Stomach (tissue), 9 donors: ENCODE results near the gene AIP. TPM values are rescaled to one million over a fixed set of nuclear protein-coding genes. Genes with fewer than 3 reads are reported as not detected.

Experiments used
- DNase-seq, 2 donors: peaks; one replicate each; pipeline versions ENCODE4 v3.0.0 to v3.0.0-alpha.2; 2013 to 2019
- H3K27ac ChIP-seq, 5 donors: fragments of 200-600 bp in 4 of 5; sonication (generic) in 4 of 5; one replicate each; pipeline ENCODE4 v1.5.1; 2013 to 2019; ENCODE audit warnings: mild to moderate bottlenecking in 1 of 5, moderate library complexity in 1 of 5
- H3K27me3 ChIP-seq, 3 donors: fragments of 200-600 bp; sonication (generic); one replicate each; pipeline ENCODE4 v1.5.1; 2017 to 2019; ENCODE audit warnings: mixed run types in 1 of 3
- H3K36me3 ChIP-seq, 4 donors: fragments of 200-600 bp; sonication (generic); 1 replicate in 3 of 4; 2 replicates in 1 of 4; pipeline ENCODE4 v1.5.1; 2016 to 2019
- H3K4me1 ChIP-seq, 4 donors: fragments of 200-600 bp; sonication (generic); one replicate each; pipeline ENCODE4 v1.5.1; 2016 to 2019
- H3K4me3 ChIP-seq, 4 donors: fragments of 200-600 bp; sonication (generic) in 3 of 4; one replicate each; pipeline ENCODE4 v1.5.1; 2016 to 2019; ENCODE audit warnings: mild to moderate bottlenecking in 1 of 4
- H3K9me3 ChIP-seq, 4 donors: fragments of 200-600 bp; sonication (generic); one replicate each; pipeline ENCODE4 v1.5.1; 2016 to 2019
- EP300 ChIP-seq: sonication (generic); formaldehyde crosslinking; IDR thresholded peaks from one replicate; pipeline ENCODE4 v1.6.1; 2017; ENCODE audit warnings: antibody characterized with exemption
- POLR2A ChIP-seq, 4 donors: fragments of 450-650 bp; IDR thresholded peaks; one replicate each; pipeline ENCODE4 v1.6.1; 2016; ENCODE audit warnings: antibody characterized with exemption in 4 of 4, control low read depth in 2 of 4, mild to moderate bottlenecking in 1 of 4, moderate library complexity in 1 of 4
- POLR2AphosphoS5 ChIP-seq, 3 donors: sonication (generic); formaldehyde crosslinking; IDR thresholded peaks; one replicate each; pipeline ENCODE4 v1.6.1; 2016; ENCODE audit warnings: antibody characterized with exemption in 3 of 3
- WGBS, 5 donors: extraction: QIAGEN DNeasy Blood & Tissue Kit in 3 of 5; methylation state at CpG; one replicate each; pipeline versions ENCODE4 v1.1.5 to v1.1.7; 2013 to 2018; 5-methylcytosine and 5-hydroxymethylcytosine counted together
- intact Hi-C: fragments of 100-400 bp; cut with DNase I; formaldehyde crosslinking; loops from one replicate; pipeline ENCODE4 v1.15.1; 2023; ENCODE audit warnings: low total_unique reads
- polyA plus RNA-seq, 3 donors: library from polyadenylated mRNA; stranded (reverse); fragments of 200-250 nt; gene quantifications; one replicate each; pipeline ENCODE4 v1.2.3, GENCODE V29; 2013
- small RNA-seq, 4 donors: library from RNA; depleted of rRNA; stranded (forward); fragments of <200 nt; gene quantifications; one replicate each; pipeline ENCODE3, GENCODE V24; 2016
- total RNA-seq, 5 donors: library from RNA; depleted of rRNA; stranded (reverse); fragments of >200 nt; gene quantifications; one replicate each; pipeline versions ENCODE4 v1.1.0 to v1.2.3, GENCODE V29; 2014 to 2016
- TF ChIP-seq, protein P1 (sequence below), 7 experiments: fragments of 450-650 bp in 4 of 7; fragments of 200-600 bp in 3 of 7; sonication (generic) in 3 of 7; IDR thresholded peaks; one replicate each; pipeline ENCODE4 v1.5.1; 2016 to 2019; ENCODE audit warnings: antibody characterized with exemption in 7 of 7, control low read depth in 2 of 7, mild to moderate bottlenecking in 1 of 7
- donor health status: healthy with polysubstance abuse.
- donor health status: Bipolar disorder and iron deficiency.
- donor health status: healthy.

Gene AIP
- total and polyA plus RNA-seq, 8 donors: 36.4 to 140 (median 74.6) TPM

GRCh38 chr11:67538823-67539505, 56.1 kb downstream of the AIP start:
- TF ChIP-seq POLR2A (IDR thresholded peaks at IDR 0.05) (no peak), EP300 (no peak), POLR2AphosphoS5 (IDR thresholded peaks at IDR 0.05) (no peak)
- TF ChIP-seq, protein P1, sequence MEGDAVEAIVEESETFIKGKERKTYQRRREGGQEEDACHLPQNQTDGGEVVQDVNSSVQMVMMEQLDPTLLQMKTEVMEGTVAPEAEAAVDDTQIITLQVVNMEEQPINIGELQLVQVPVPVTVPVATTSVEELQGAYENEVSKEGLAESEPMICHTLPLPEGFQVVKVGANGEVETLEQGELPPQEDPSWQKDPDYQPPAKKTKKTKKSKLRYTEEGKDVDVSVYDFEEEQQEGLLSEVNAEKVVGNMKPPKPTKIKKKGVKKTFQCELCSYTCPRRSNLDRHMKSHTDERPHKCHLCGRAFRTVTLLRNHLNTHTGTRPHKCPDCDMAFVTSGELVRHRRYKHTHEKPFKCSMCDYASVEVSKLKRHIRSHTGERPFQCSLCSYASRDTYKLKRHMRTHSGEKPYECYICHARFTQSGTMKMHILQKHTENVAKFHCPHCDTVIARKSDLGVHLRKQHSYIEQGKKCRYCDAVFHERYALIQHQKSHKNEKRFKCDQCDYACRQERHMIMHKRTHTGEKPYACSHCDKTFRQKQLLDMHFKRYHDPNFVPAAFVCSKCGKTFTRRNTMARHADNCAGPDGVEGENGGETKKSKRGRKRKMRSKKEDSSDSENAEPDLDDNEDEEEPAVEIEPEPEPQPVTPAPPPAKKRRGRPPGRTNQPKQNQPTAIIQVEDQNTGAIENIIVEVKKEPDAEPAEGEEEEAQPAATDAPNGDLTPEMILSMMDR (IDR thresholded peaks at IDR 0.05): no peak
- H3K4me3 ChIP-seq: no peak overlapping the region
- no peak overlapping the region for H3K27ac ChIP-seq
- 80 to 90% (median 87%) methylated on average over 9 to 10 of the region's 10 CpGs for WGBS, 5 donors
- intact Hi-C loops: no loop called here
- H3K9me3 ChIP-seq: peaks cover 0 to 10% (median 4%) of the 10 kb centered on the region in 4 donors
- no peak for DNase-seq
- no peaks in the 10 kb centered on the region for H3K27me3 ChIP-seq
- H3K36me3 ChIP-seq: no peaks in the 10 kb centered on the region
- H3K4me1 ChIP-seq: no peaks in the 10 kb centered on the region

DNA sequence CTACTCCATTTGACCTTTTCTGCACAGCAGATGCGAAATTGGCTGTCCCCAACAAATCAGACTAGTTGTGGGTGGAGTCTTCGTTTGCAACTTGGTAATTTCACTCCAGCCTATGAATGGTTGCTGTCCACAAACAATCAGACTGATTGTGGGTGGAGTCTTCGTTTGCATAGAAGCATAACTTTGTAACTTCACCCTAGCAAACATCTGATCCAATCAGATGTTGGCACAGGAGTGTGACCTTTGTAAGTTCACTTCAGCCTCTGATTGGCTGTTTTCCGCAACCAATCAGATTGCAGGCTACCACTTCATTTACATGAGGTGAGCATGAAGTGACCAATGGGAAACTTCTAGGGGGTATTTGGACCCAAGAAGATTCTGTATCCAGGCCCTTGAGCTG, 56.7 kb downstream of the AIP start:
- H3K27ac ChIP-seq: no peak overlapping the region
- H3K27me3 ChIP-seq: no peaks in the 10 kb centered on the region
- H3K9me3 ChIP-seq: peaks cover 0 to 4% (median 2%) of the 10 kb centered on the region in 4 donors
- no peak for DNase-seq
- TF ChIP-seq EP300 (no peak), POLR2A (IDR thresholded peaks at IDR 0.05) (no peak), POLR2AphosphoS5 (IDR thresholded peaks at IDR 0.05) (no peak)
- TF ChIP-seq, protein P1 (IDR thresholded peaks at IDR 0.05): no peak
- no peak overlapping the region for H3K4me3 ChIP-seq
- 77 to 88% (median 80%) methylated on average over 4 of the region's 4 CpGs for WGBS, 5 donors
- intact Hi-C loops: no loop called here
- peaks cover 0 to under 1% (median 0%) of the 10 kb centered on the region in 4 donors for H3K4me1 ChIP-seq
- H3K36me3 ChIP-seq: no peaks in the 10 kb centered on the region

Small RNA genes lying within 50 kb of the gene (small RNA-seq; reads per million reads assigned to genes)
- 0 reads per million in 4 donors for gene MIR6752

Other genes starting within 250 kb of the AIP start
- 100 to 1,000 TPM in 4 of 5 donors, 10 to 100 TPM in 1; 53.8 to 266 (median 131) TPM for gene GRK2, start 216.6 kb upstream of the AIP start, total RNA-seq
- 10 to 100 TPM; 44.0 to 59.4 (median 46.5) TPM for gene GRK2, start 216.6 kb upstream of the AIP start, polyA plus RNA-seq
- gene ANKRD13D, start 193.7 kb upstream of the AIP start, total RNA-seq: 10 to 100 TPM; 24.6 to 96.4 (median 42.6) TPM
- gene ANKRD13D, start 193.7 kb upstream of the AIP start, polyA plus RNA-seq: 10 to 100 TPM; 18.5 to 61.3 (median 30.9) TPM
- gene SSH3, start 179.5 kb upstream of the AIP start, total RNA-seq: 100 to 1,000 TPM in 3 of 5 donors, 10 to 100 TPM in 2; 23.5 to 217 (median 103) TPM
- gene SSH3, start 179.5 kb upstream of the AIP start, polyA plus RNA-seq: 10 to 100 TPM; 18.8 to 34.3 (median 22.6) TPM
- 100 to 1,000 TPM in 1 of 5 donors, 10 to 100 TPM in 4; 13.8 to 117 (median 54.8) TPM for gene POLD4, start 129.5 kb upstream of the AIP start, total RNA-seq
- gene POLD4, start 129.5 kb upstream of the AIP start, polyA plus RNA-seq: 100 to 1,000 TPM; 129 to 316 (median 153) TPM
- gene CLCF1, start 109.4 kb upstream of the AIP start, total RNA-seq: 10 to 100 TPM in 3 of 5 donors, 1 to 10 TPM in 1, not detected in 1; 2.6 to 69.2 (median 17.8) TPM
- 1 to 10 TPM; 2.7 to 5.4 (median 3.2) TPM for gene CLCF1, start 109.4 kb upstream of the AIP start, polyA plus RNA-seq
- gene RAD9A, start 91.0 kb upstream of the AIP start, total RNA-seq: 10 to 100 TPM in 4 of 5 donors, 1 to 10 TPM in 1; 7.0 to 88.9 (median 29.5) TPM
- 10 to 100 TPM; 11.8 to 30.3 (median 17.0) TPM for gene RAD9A, start 91.0 kb upstream of the AIP start, polyA plus RNA-seq
- 100 to 1,000 TPM in 2 of 5 donors, 10 to 100 TPM in 3; 28.6 to 229 (median 97.9) TPM for gene PPP1CA, start 81.2 kb upstream of the AIP start, total RNA-seq
- 100 to 1,000 TPM; 109 to 203 (median 153) TPM for gene PPP1CA, start 81.2 kb upstream of the AIP start, polyA plus RNA-seq
- 10 to 100 TPM in 1 of 5 donors, 1 to 10 TPM in 3, under 1 TPM in 1; 0.29 to 12.0 (median 3.5) TPM for gene TBC1D10C, start 78.9 kb upstream of the AIP start, total RNA-seq
- 1 to 10 TPM; 2.8 to 6.1 (median 5.5) TPM for gene TBC1D10C, start 78.9 kb upstream of the AIP start, polyA plus RNA-seq
- gene CARNS1, start 67.3 kb upstream of the AIP start, total RNA-seq: 10 to 100 TPM in 3 of 5 donors, 1 to 10 TPM in 1, under 1 TPM in 1; 0.29 to 33.3 (median 15.4) TPM
- 1 to 10 TPM in 2 of 3 donors, under 1 TPM in 1; 0.88 to 3.4 (median 2.4) TPM for gene CARNS1, start 67.3 kb upstream of the AIP start, polyA plus RNA-seq
- gene RPS6KB2, start 54.5 kb upstream of the AIP start, total RNA-seq: 100 to 1,000 TPM in 2 of 5 donors, 10 to 100 TPM in 3; 29.7 to 434 (median 82.3) TPM
- gene RPS6KB2, start 54.5 kb upstream of the AIP start, polyA plus RNA-seq: 10 to 100 TPM; 49.3 to 74.1 (median 68.9) TPM
- 10 to 100 TPM in 1 of 5 donors, 1 to 10 TPM in 2, not detected in 2; 1.7 to 15.2 (median 3.5) TPM for gene PTPRCAP, start 45.3 kb upstream of the AIP start, total RNA-seq
- 10 to 100 TPM in 2 of 3 donors, 1 to 10 TPM in 1; 4.5 to 25.3 (median 20.2) TPM for gene PTPRCAP, start 45.3 kb upstream of the AIP start, polyA plus RNA-seq
- gene CORO1B, start 39.5 kb upstream of the AIP start, total RNA-seq: 100 to 1,000 TPM in 2 of 5 donors, 10 to 100 TPM in 3; 48.3 to 160 (median 82.2) TPM
- 100 to 1,000 TPM in 2 of 3 donors, 10 to 100 TPM in 1; 84.4 to 125 (median 104) TPM for gene CORO1B, start 39.5 kb upstream of the AIP start, polyA plus RNA-seq
- not detected for gene GPR152, start 30.3 kb upstream of the AIP start, total RNA-seq
- gene GPR152, start 30.3 kb upstream of the AIP start, polyA plus RNA-seq: not detected
- gene CABP4, start 27.7 kb upstream of the AIP start, total RNA-seq: under 1 TPM in 3 of 5 donors, not detected in 2; 0.43 to 0.73 (median 0.45) TPM
- 1 to 10 TPM in 2 of 3 donors, under 1 TPM in 1; 0.50 to 1.7 (median 1.7) TPM for gene CABP4, start 27.7 kb upstream of the AIP start, polyA plus RNA-seq
- gene TMEM134, start 13.8 kb upstream of the AIP start, total RNA-seq: 100 to 1,000 TPM in 3 of 5 donors, 10 to 100 TPM in 2; 57.6 to 392 (median 174) TPM
- gene TMEM134, start 13.8 kb upstream of the AIP start, polyA plus RNA-seq: 100 to 1,000 TPM; 118 to 130 (median 126) TPM
- gene PITPNM1, start 22.3 kb downstream of the AIP start, total RNA-seq: 100 to 1,000 TPM in 1 of 5 donors, 10 to 100 TPM in 4; 12.3 to 133 (median 42.4) TPM
- gene PITPNM1, start 22.3 kb downstream of the AIP start, polyA plus RNA-seq: 10 to 100 TPM; 15.9 to 18.9 (median 17.3) TPM
- 10 to 100 TPM in 4 of 5 donors, 1 to 10 TPM in 1; 8.3 to 68.3 (median 52.7) TPM for gene CDK2AP2, start 25.1 kb downstream of the AIP start, total RNA-seq
- 10 to 100 TPM; 60.9 to 95.9 (median 74.7) TPM for gene CDK2AP2, start 25.1 kb downstream of the AIP start, polyA plus RNA-seq
- not detected for gene CABP2, start 40.4 kb downstream of the AIP start, total RNA-seq
- gene CABP2, start 40.4 kb downstream of the AIP start, polyA plus RNA-seq: not detected
- gene GSTP1, start 100.8 kb downstream of the AIP start, total RNA-seq: 100 to 1,000 TPM; 393 to 726 (median 523) TPM
- gene GSTP1, start 100.8 kb downstream of the AIP start, polyA plus RNA-seq: 1,000 to 10,000 TPM in 2 of 3 donors, 100 to 1,000 TPM in 1; 670 to 2,840 (median 1,703) TPM
- gene NDUFV1, start 123.9 kb downstream of the AIP start, total RNA-seq: 100 to 1,000 TPM; 186 to 806 (median 497) TPM
- gene NDUFV1, start 123.9 kb downstream of the AIP start, polyA plus RNA-seq: 100 to 1,000 TPM; 148 to 193 (median 181) TPM
- 100 to 1,000 TPM in 1 of 5 donors, 1 to 10 TPM in 2, not detected in 2; 4.6 to 333 (median 8.8) TPM for gene NUDT8, start 146.9 kb downstream of the AIP start, total RNA-seq
- 10 to 100 TPM; 15.0 to 41.0 (median 19.5) TPM for gene NUDT8, start 146.9 kb downstream of the AIP start, polyA plus RNA-seq
- gene TBX10, start 156.7 kb downstream of the AIP start, total RNA-seq: not detected
- not detected for gene TBX10, start 156.7 kb downstream of the AIP start, polyA plus RNA-seq
- 10 to 100 TPM in 1 of 5 donors, 1 to 10 TPM in 2, under 1 TPM in 1, not detected in 1; 0.45 to 17.1 (median 1.1) TPM for gene ACY3, start 167.7 kb downstream of the AIP start, total RNA-seq
- gene ACY3, start 167.7 kb downstream of the AIP start, polyA plus RNA-seq: 1 to 10 TPM; 7.5 to 9.1 (median 8.7) TPM
- gene ALDH3B2, start 191.6 kb downstream of the AIP start, total RNA-seq: under 1 TPM in 1 of 5 donors, not detected in 4; 0.89 TPM
- 10 to 100 TPM in 1 of 3 donors, not detected in 2; 23.5 TPM for gene ALDH3B2, start 191.6 kb downstream of the AIP start, polyA plus RNA-seq